Esophagus squamous epithelium (tissue), 5 donors: ENCODE data around the gene PSEN1. TPM values are rescaled to one million over a fixed set of nuclear protein-coding genes. Genes with fewer than 3 reads are reported as not detected.

ENCODE experiments used
- DNase-seq: peaks from one replicate; lab custom pipeline; 2025; lab: John Stamatoyannopoulos, UW
- H3K27ac ChIP-seq, 4 donors: fragments of 200-600 bp; sonication (generic); one replicate each; pipeline ENCODE4 v1.5.1; 2016 to 2019; ENCODE audit warnings: mild to moderate bottlenecking in 1 of 4
- H3K27me3 ChIP-seq, 4 donors: fragments of 200-600 bp; sonication (generic); 1 replicate in 3 of 4; 2 replicates in 1 of 4; pipeline versions ENCODE4 v1.5.1 to v1.6.0; 2017 to 2021; ENCODE audit warnings: antibody characterized with exemption in 1 of 4
- H3K36me3 ChIP-seq, 3 donors: fragments of 200-600 bp; sonication (generic); one replicate each; pipeline ENCODE4 v1.5.1; 2016 to 2019
- H3K4me1 ChIP-seq, 3 donors: fragments of 200-600 bp; sonication (generic); one replicate each; pipeline ENCODE4 v1.5.1; 2017 to 2019
- H3K4me3 ChIP-seq, 4 donors: fragments of 200-600 bp; sonication (generic); 1 replicate in 3 of 4; 2 replicates in 1 of 4; pipeline ENCODE4 v1.5.1; 2016 to 2019; ENCODE audit warnings: mild to moderate bottlenecking in 2 of 4, moderate library complexity in 1 of 4
- H3K9me3 ChIP-seq, 3 donors: fragments of 200-600 bp; sonication (generic); one replicate each; pipeline ENCODE4 v1.5.1; 2016 to 2019
- CTCF ChIP-seq, 6 experiments: fragments of 450-650 bp in 4 of 6; fragments of 200-600 bp in 2 of 6; sonication (generic) in 2 of 6; IDR thresholded peaks; one replicate each; pipeline ENCODE4 v1.5.1; 2016 to 2019; ENCODE audit warnings: antibody characterized with exemption in 6 of 6, mild to moderate bottlenecking in 4 of 6, moderate library complexity in 4 of 6
- POLR2A ChIP-seq, 4 donors: fragments of 450-650 bp; IDR thresholded peaks; one replicate each; pipeline ENCODE4 v1.6.1; 2017; ENCODE audit warnings: antibody characterized with exemption in 4 of 4, mild to moderate bottlenecking in 4 of 4, moderate library complexity in 3 of 4
- WGBS, 2 donors: methylation state at CpG; one replicate each; pipeline ENCODE4 v1.1.5; 2018; 5-methylcytosine and 5-hydroxymethylcytosine counted together
- intact Hi-C: fragments of 100-400 bp; cut with DNase I; formaldehyde crosslinking; loops from one replicate; pipeline ENCODE4 v1.15.0; 2022
- total RNA-seq, 4 donors: library from RNA; depleted of rRNA; stranded (reverse); fragments of >200 nt; gene quantifications; one replicate each; pipeline ENCODE4 v1.1.0, GENCODE V29; 2016
- donor health status: DM: yes; HTN: yes; CAD: no.

The PSEN1 gene
- total RNA-seq, 4 donors from 2014 or later, result 34.6 to 49.8 (median 41.5) TPM

- no peaks in the 10 kb centered on the region for H3K27me3 ChIP-seq
- peaks cover 17 to 100% (median 27%) of the 10 kb centered on the region in 3 donors for H3K36me3 ChIP-seq
- peaks cover 0 to 7% (median 0%) of the 10 kb centered on the region in 3 donors for H3K4me1 ChIP-seq
- intact Hi-C loops, result no loop called here
- H3K27ac ChIP-seq, result no peak overlapping the region
- no peak for DNase-seq
- no peak overlapping the region for H3K4me3 ChIP-seq
- H3K9me3 ChIP-seq, result no peaks in the 10 kb centered on the region
- 96% methylated on average over 3 of the region's 3 CpGs; no CpG with 5 or more reads in 1 of the 2 donors for WGBS, 2 donors
- TF ChIP-seq CTCF (IDR thresholded peaks at IDR 0.05) (no peak), POLR2A (IDR thresholded peaks at IDR 0.05) (no peak)
These were observed 72.1 kb downstream of the PSEN1 start for GRCh38 chr14:73208390-73208789.

GRCh38 chr14:73208846-73209245 lies 72.5 kb downstream of the PSEN1 start:
- peaks cover 0 to 7% (median 0%) of the 10 kb centered on the region in 3 donors for H3K4me1 ChIP-seq
- intact Hi-C loops, result no loop called here
- DNase-seq, result no peak
- WGBS, 2 donors, result 100% methylated on average over 6 of the region's 8 CpGs; no CpG with 5 or more reads in 1 of the 2 donors
- H3K9me3 ChIP-seq, result no peaks in the 10 kb centered on the region
- no peaks in the 10 kb centered on the region for H3K27me3 ChIP-seq
- H3K27ac ChIP-seq, result no peak overlapping the region
- peaks cover 17 to 100% (median 27%) of the 10 kb centered on the region in 3 donors for H3K36me3 ChIP-seq
- H3K4me3 ChIP-seq, result no peak overlapping the region
- TF ChIP-seq POLR2A (IDR thresholded peaks at IDR 0.05), result no peak
- no peak for TF ChIP-seq CTCF (IDR thresholded peaks at IDR 0.05)

- H3K36me3 ChIP-seq, result peaks cover 17 to 100% (median 27%) of the 10 kb centered on the region in 3 donors
- no peak for DNase-seq
- H3K4me1 ChIP-seq, result peaks cover 0 to 7% (median 0%) of the 10 kb centered on the region in 3 donors
- H3K9me3 ChIP-seq, result no peaks in the 10 kb centered on the region
- H3K4me3 ChIP-seq, result no peak overlapping the region
- 46 to 58% methylated on average over 2 of the region's 2 CpGs for WGBS, 2 donors
- intact Hi-C loops, result no loop called here
- no peak for TF ChIP-seq CTCF (IDR thresholded peaks at IDR 0.05)
- H3K27me3 ChIP-seq, result no peaks in the 10 kb centered on the region
- no peak overlapping the region for H3K27ac ChIP-seq
These were observed 73.6 kb downstream of the PSEN1 start for GRCh38 chr14:73209953-73210352.

- H3K27me3 ChIP-seq, result no peaks in the 10 kb centered on the region
- WGBS, 2 donors, result 91 to 94% methylated on average over 6 to 7 of the region's 7 CpGs
These were observed 75.1 kb downstream of the PSEN1 start for GRCh38 chr14:73211251-73212040.

More at GRCh38 chr14:73211251-73212040, 75.1 kb downstream of the PSEN1 start:
- Histone ChIP-seq H3K36me3 (peaks cover 17 to 100% (median 27%) of the 10 kb centered on the region in 3 donors), H3K4me1 (peaks cover 0 to 7% (median 0%) of the 10 kb centered on the region in 3 donors), H3K9me3 (no peaks in the 10 kb centered on the region), H3K4me3 (no peak overlapping the region), H3K27ac (no peak overlapping the region)
- intact Hi-C loops, result no loop called here
- no peak for DNase-seq
- TF ChIP-seq POLR2A (IDR thresholded peaks at IDR 0.05) (no peak), CTCF (IDR thresholded peaks at IDR 0.05) (no peak)
